ENCODE data around the gene IGFBP5.

- TF ChIP-seq CTCF (IDR thresholded peaks at IDR 0.05) (peak in 2 of 5 experiments; percentile 8 to 37), POLR2A (IDR thresholded peaks at IDR 0.05) (peak in 1 of 2 donors; percentile 74)
Measured at GRCh38 chr2:216695401-216695821, at the start of gene IGFBP5.

All from tibial nerve (tissue), 3 donors.